HG03097 (cell line): ENCODE results near the gene CCDC8.
"Not testable (repeated sequence)": the region's sequence is repeated elsewhere in the genome, so short reads cannot be mapped to it uniquely, and the experiment has no call there.

Experiments used
- ATAC-seq: cut with Tn5 transposase; IDR thresholded peaks from one replicate; pipeline ENCODE4 v1.9.1; 2021; ENCODE audit not compliant: unreplicated experiment, low FRiP score

The CCDC8 gene, protein sequence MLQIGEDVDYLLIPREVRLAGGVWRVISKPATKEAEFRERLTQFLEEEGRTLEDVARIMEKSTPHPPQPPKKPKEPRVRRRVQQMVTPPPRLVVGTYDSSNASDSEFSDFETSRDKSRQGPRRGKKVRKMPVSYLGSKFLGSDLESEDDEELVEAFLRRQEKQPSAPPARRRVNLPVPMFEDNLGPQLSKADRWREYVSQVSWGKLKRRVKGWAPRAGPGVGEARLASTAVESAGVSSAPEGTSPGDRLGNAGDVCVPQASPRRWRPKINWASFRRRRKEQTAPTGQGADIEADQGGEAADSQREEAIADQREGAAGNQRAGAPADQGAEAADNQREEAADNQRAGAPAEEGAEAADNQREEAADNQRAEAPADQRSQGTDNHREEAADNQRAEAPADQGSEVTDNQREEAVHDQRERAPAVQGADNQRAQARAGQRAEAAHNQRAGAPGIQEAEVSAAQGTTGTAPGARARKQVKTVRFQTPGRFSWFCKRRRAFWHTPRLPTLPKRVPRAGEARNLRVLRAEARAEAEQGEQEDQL

DNA sequence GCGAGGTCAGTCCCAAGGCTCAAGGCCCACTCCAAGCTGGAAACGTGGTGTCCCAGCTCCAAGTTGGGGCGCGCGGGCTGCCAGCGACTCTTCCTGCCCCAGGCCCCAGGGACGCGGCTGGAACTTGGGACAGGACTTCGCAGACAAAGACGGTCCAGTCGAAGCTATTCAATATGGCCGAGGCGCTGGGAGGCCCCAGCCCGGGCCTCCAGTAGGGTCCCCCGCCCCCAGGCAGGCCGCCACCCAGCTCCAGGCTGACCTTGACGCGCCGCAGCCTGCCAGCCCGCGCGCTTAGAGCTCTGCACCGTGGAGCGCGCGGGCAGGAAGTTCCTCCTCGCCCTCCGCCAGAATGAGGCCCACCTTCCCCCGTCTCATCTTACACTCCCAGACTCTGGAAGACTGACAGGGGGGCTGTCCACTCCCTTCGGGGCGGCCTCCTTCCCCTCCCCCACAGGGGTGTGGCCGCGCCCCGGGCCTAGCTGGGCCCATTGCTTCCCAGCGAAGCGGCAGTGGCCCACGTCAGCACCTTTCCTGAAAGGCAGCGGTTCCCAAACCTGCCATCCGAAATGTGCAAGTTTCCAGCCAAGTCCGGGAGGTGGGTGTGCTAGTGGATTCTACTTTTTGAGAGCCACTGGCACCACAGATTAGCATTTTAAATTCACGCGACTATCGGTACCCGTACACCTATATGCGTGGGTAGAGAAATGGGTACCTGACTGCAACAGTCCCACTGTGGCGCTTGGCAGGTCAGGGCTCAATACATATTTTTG is at the start of gene CCDC8:
TSS of gene CCDC8 (minus strand) at position 303 of the 770 bp plus-strand sequence. CDS start 754 bp downstream, outside the sequence.
- ATAC-seq, result no peak

GRCh38 chr19:46461537-46461936 is 48.2 kb upstream of the CCDC8 start:
- no peak for ATAC-seq

DNA sequence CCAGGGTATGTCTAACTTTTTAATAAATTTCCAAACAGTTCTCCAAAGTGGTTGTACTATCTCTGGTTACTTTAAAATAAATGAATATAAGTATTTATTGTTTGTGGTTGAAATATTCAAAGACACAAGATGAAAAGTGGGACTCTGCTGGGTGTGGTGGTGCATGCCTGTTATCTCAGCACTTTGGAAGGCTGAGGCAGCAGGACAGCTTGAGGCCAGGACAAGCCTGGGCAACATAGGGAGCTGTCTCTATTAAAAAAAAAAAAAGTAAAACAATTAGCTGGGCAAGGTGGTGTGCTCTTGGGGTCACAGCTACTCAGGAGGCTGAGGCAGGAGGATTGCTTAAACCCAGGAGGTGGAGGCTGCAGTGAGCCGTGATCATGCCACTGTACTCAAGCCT is 47.6 kb upstream of the CCDC8 start:
- no peak for ATAC-seq

GRCh38 chr19:46460055-46460454 is 46.7 kb upstream of the CCDC8 start:
- ATAC-seq, result no peak

DNA sequence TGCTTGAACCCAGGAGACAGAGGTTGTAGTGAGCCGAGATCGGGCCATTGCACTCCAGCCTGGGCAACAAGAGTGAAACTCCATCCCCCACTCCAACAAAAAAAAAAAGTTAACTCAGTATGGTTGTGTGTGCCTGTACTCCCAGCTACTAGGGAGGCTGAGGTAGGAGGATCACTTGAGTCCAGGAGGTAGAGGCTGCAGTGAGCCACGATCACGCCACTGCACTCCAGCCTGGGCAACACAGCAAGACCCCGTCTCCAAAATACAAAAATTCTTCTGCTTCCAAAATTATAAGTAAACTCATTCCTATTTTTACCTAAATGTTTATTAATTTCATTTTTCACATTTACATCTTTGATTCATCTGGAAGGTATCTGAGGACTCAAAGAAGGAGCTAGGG is 43.6 kb upstream of the CCDC8 start:
- ATAC-seq, result no peak

DNA sequence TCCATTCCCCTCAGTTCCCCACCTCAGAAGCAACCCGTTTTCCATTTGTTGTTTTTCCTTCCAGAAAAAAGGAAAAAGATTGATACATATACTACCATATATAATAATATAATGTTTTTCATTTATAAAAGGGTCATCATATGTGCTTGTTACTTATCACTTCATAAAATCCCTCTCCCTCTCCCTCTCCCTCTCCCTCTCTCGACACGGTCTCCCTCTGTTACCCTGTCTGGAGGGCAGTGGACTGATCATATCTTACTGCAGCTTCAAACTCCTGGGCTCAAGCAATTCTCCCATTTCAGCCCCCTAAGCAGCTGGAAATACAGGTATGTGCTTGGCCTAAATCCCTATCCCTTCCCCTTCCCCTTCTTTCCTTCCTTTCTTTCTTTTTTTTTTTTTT is 40.9 kb upstream of the CCDC8 start:
- no peak for ATAC-seq

DNA sequence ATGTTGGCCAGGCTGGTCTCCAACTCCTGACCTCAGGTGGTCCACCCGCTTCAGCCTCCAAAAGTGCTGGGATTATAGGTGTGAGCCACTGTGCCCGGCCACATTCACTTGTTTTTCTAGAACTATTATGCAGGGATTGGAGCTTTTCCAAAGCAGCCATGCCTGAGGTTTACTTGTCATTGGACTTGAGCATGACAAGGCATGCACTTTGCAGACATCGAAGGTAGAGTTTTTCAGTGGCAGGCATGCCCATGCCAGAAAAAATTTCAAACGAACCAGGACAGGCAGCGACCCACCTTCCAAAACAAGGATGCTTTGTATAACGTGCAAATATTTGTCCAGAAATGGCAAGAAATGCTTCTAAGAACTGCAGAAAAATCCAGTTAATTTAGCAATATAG is 40.3 kb upstream of the CCDC8 start:
- ATAC-seq, result no peak

DNA sequence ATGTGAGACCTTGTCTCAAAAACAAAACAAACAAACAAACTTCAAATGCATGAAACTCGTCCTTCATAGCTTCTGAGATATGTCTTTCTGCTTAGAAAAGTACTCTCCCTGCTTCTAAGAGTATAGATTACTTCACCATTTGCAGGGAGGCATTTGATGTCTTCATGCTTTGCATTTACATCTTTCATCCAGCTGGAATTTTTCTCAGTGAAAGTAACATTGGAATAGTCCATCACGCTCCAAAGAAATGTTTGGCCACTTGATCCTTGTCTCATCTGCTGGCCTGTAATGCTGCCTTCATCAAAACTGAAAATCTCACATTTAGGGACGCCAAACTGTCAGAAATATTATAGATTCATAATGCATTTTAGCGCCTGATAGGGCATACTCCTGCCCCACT is 38.8 kb upstream of the CCDC8 start:
- ATAC-seq, result no peak

DNA sequence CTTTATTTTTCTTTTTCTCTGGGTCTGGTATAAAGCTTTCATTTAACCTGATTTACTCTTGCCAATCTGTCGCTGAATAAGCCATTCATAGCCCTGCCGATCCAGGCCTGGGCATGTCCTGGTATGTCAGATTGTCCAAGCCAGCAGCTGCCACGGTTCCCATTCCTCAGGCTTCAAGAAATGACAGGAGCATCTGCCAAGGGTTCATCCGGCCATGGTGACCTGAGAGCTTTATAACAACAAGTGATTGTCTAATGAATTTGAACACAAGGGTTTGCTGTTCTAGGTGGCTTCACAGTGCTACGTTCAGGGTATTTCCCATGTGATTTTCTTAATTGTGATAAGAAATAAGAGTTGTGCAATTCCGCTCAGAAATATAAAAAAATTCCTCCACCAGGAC is 38.0 kb upstream of the CCDC8 start:
- no peak for ATAC-seq

DNA sequence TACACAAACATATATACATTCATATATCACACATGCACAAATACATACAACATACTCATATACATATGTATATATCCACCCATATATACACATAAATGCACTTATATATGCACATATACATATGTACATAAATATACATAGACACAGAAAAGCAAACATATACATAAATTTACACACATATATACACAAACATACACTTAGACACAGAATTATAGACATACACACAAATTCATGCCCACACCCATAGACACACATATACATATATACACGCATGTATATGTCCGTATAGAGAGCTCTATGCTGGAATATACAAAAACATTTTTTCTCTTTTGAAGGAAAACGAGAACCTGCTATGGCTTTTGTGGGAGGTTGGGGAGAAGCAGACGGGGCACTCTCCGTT is 37.4 kb upstream of the CCDC8 start:
- no peak for ATAC-seq

DNA sequence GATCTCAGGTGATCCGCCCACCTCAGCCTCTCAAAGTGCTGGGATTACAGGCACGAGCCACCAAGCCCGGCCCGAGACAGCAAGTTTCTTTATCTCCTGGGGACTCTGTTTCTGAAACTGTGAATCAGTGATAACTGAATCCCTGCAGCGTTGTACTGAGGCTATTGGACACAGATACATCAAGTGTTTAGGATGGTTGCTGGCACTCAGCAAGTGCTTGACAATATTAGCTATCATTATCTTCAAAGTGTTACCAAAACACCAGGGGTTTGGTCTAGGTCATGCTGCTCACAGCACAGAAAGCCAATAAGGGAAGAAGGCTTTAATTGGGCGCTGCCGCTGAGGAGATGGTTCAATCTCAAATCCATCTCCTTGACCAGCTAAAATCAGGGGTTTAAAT is 35.9 kb upstream of the CCDC8 start:
- ATAC-seq, result no peak

GRCh38 chr19:46448601-46449000 is 35.2 kb upstream of the CCDC8 start:
- no peak for ATAC-seq

GRCh38 chr19:46447824-46448223 is 34.5 kb upstream of the CCDC8 start:
- ATAC-seq, result no peak

DNA sequence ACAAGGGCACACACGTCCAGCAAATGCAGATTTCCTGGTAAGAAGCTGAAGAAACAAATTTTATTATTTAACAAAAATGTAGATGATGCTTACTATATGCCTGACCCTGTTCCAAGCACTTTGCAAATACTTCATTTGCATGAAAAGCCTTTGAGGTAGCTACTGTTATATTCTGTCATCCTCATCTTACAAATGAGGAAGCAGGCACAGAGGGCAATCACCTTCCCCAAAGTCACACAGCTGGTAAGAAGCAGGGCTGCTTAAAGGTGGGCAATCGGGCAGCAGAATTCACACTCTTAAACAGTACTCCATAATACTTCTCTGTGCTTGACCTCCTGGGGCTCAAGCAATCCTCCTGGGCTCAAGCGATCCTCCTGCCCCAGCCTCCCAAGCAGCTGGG is 33.6 kb upstream of the CCDC8 start:
- no peak for ATAC-seq

DNA sequence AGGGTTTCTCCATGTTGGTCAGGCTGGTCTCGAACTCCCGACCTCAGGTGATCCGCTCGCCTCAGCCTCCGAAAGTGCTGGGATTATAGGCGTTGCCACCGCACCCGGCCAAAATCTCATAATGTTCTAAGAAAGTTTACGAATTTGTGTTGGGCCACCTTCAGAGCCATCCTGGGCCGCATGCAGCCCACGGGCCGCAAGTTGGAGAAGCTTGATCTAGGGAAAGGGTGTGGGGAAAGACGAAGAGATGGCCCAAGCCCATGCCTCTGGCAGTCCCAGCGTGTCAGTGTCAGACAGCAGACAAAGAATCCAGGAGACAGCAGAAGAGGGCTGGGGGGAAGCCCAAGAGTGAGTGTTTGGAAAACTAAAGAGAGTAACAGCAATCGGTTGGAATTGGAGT is 32.7 kb upstream of the CCDC8 start:
- no peak for ATAC-seq

- ATAC-seq, result no peak
Measured at GRCh38 chr19:46442808-46443450, 29.6 kb upstream of the CCDC8 start.

GRCh38 chr19:46441866-46442265 is 28.5 kb upstream of the CCDC8 start:
- ATAC-seq, result no peak

- ATAC-seq, result not testable (repeated sequence)
Measured at GRCh38 chr19:46435689-46436088, 22.3 kb upstream of the CCDC8 start.

DNA sequence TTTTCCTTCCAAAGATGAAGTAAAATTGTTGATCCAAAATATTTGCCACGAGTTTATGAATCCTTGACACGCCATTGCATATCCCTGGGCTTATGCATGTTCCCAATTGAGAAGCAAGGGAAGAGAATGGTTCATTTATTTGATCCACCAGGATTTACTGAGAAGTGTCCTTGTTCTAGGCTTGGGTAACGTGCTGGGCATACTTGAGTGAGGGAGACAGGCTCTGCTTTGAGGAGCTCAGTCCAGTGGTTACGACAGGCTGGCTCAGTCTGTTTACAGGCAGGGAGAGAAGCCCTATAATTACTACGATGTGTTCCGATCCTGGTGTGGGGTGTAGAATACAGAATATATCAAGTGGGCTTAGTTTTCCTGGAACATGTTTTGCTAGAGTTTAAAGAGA is 21.6 kb upstream of the CCDC8 start:
- no peak for ATAC-seq

DNA sequence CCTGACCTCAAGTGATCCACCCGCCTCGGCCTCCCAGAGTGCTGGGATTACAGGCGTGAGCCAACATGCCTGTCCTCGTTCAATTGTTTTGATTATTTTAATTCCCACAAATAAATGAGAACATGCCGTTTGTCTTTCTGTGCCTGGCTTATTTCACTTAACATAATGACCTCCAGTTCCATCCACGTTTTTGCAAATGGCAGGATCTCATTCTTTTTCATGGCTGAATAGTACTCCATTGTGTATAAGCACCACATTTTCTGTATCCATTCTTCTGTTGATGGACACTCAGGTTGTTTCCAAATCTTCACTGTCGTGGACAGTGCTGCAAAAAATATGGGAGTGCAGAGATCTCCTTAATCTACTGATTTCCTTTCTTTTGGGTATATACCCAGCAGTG is 20.1 kb upstream of the CCDC8 start:
- ATAC-seq, result not testable (repeated sequence)

DNA sequence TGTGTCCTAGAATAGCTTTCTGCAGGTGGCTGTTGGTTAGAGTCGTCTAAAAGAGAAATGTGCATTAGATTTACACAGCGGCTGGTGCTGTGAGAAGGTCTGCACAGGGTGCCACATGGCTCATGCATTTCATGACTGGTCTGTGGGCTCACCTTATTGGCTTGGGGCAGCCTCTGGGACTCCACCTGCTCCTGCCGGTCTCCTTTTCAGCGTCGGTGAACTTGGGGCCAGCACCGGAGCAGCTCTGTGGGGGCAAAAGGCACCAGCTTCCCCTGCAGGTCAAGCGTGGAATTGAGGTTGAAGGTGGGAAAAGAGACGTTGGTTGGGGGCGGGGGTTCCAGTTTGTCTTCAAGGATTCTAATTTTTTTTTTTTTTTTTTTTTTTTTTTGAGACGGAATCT is 18.5 kb upstream of the CCDC8 start:
- no peak for ATAC-seq
